Stimulated activated CD8-positive, alpha-beta memory T cell treated with anti-CD3 and anti-CD28 coated beads, Interleukin-7, amount 100 ng/mL, for 1 hour (primary cell): ENCODE data around the gene SMARCB1.

Experiments
- DNase-seq, 2 donors: peaks; one replicate each; pipeline ENCODE4 v3.0.0-alpha.2; 2020; ENCODE audit warnings: low read depth in 2 of 2

The SMARCB1 gene

GRCh38 chr22:23831781-23832180 is 45.0 kb downstream of the SMARCB1 start:
- no peak for DNase-seq

- DNase-seq = no peak
These were observed 45.7 kb downstream of the SMARCB1 start for GRCh38 chr22:23832226-23833016.

- no peak for DNase-seq
These were observed 46.4 kb downstream of the SMARCB1 start for GRCh38 chr22:23833017-23833751.

- no peak for DNase-seq
These were observed 47.1 kb downstream of the SMARCB1 start for GRCh38 chr22:23833911-23834317.

- no peak for DNase-seq
These were observed 47.6 kb downstream of the SMARCB1 start for GRCh38 chr22:23834406-23834792.

- no peak for DNase-seq
These were observed 48.2 kb downstream of the SMARCB1 start for GRCh38 chr22:23834793-23835483.

GRCh38 chr22:23835484-23836144 is 48.8 kb downstream of the SMARCB1 start:
- DNase-seq = no peak

GRCh38 chr22:23836281-23836680 is 49.5 kb downstream of the SMARCB1 start:
- no peak for DNase-seq

GRCh38 chr22:23836692-23837495 is 50.1 kb downstream of the SMARCB1 start:
- no peak for DNase-seq

- no peak for DNase-seq
These were observed 50.7 kb downstream of the SMARCB1 start for GRCh38 chr22:23837496-23837859.

GRCh38 chr22:23837911-23838680 is 51.3 kb downstream of the SMARCB1 start:
- no peak for DNase-seq

- DNase-seq = peak; percentile 84 to 89
These were observed 52.1 kb downstream of the SMARCB1 start, which contains the start of gene DERL3 for GRCh38 chr22:23838681-23839468. DERL3 (minus strand) TSS chr22:23839006; CDS start chr22:23838987, 19 bp downstream.

- no peak for DNase-seq
These were observed 53.3 kb downstream of the SMARCB1 start for GRCh38 chr22:23840026-23840425.

GRCh38 chr22:23841292-23841691 is 54.5 kb downstream of the SMARCB1 start:
- no peak for DNase-seq

GRCh38 chr22:23841736-23842445 is 55.1 kb downstream of the SMARCB1 start:
- no peak for DNase-seq

GRCh38 chr22:23842599-23842998 is 55.8 kb downstream of the SMARCB1 start:
- DNase-seq = no peak

GRCh38 chr22:23844739-23845202 is 58.0 kb downstream of the SMARCB1 start:
- no peak for DNase-seq

- DNase-seq = no peak
These were observed 58.7 kb downstream of the SMARCB1 start for GRCh38 chr22:23845265-23846080.
